H1 (cell line): ENCODE data around the gene TNC. TPM values are rescaled to one million over a fixed set of nuclear protein-coding genes. Genes with fewer than 3 reads are reported as not detected.
A peak's percentile ranks its signal among the peaks of the same experiment; 100 is the strongest.

Experiments used
- CTCF ChIA-PET: fragments of 300-600 bp; sonication (Branson Sonifier 250); formaldehyde crosslinking; loops from one replicate; lab custom pipeline; 2021; ENCODE audit not compliant: partially characterized antibody; lab: Charles Lee
- POLR2A ChIA-PET: fragments of 300-600 bp; sonication (Branson Sonifier 250); formaldehyde crosslinking; loops from one replicate; lab custom pipeline; 2021; ENCODE audit warnings: inconsistent platforms; ENCODE audit not compliant: partially characterized antibody; lab: Charles Lee
- DNase-seq, 2 experiments: peaks; one replicate each; pipeline versions ENCODE4 v3.0.0 to v3.0.0-alpha.2; 2010 to 2022; ENCODE audit warnings: low spot score in 2 of 2, low read depth in 1 of 2, mixed read lengths in 1 of 2
- FAIRE-seq: peaks from 2 replicates; lab custom pipeline; 2011; peaks lifted over from hg19 to GRCh38; lab: Jason Lieb, UNC
- H2AFZ ChIP-seq: 2 replicates; pipeline ENCODE4 v1.8.1; 2012; ENCODE audit warnings: low read length, inconsistent platforms
- H2AK5ac ChIP-seq: 2 replicates; pipeline ENCODE4 v1.6.1; 2013; ENCODE audit warnings: low read depth, low read length
- H2BK120ac ChIP-seq: replicated peaks from 2 replicates; pipeline ENCODE3; 2013; ENCODE audit warnings: low read depth, low read length, inconsistent platforms
- H2BK12ac ChIP-seq: 2 replicates; pipeline ENCODE4 v1.6.1; 2013; ENCODE audit warnings: low read depth, low read length
- H2BK15ac ChIP-seq: 2 replicates; pipeline ENCODE4 v1.6.1; 2013; ENCODE audit warnings: low read length
- H2BK20ac ChIP-seq: 2 replicates; pipeline ENCODE4 v1.6.1; 2013; ENCODE audit warnings: low read length
- H2BK5ac ChIP-seq: 2 replicates; pipeline ENCODE4 v1.6.1; 2013; ENCODE audit warnings: low read depth, low read length
- H3K14ac ChIP-seq: 2 replicates; pipeline ENCODE4 v1.6.1; 2013; ENCODE audit warnings: inconsistent platforms; ENCODE audit not compliant: insufficient read length
- H3K18ac ChIP-seq: 2 replicates; pipeline ENCODE4 v1.6.1; 2013; ENCODE audit warnings: low read length; ENCODE audit errors: extremely low read depth
- H3K23ac ChIP-seq: 2 replicates; pipeline ENCODE4 v1.6.1; 2013; ENCODE audit warnings: inconsistent platforms; ENCODE audit not compliant: insufficient read length
- H3K23me2 ChIP-seq: 2 replicates; pipeline ENCODE4 v1.6.1; 2013; ENCODE audit warnings: low read depth, low read length
- H3K27ac ChIP-seq: 2 replicates; pipeline ENCODE4 v1.6.1; 2011; ENCODE audit warnings: low read depth, low read length, inconsistent platforms
- H3K27me3 ChIP-seq, 4 experiments: replicated peaks in 1 of 4; 1 replicate in 1 of 4; 2 replicates in 3 of 4; pipeline versions ENCODE4 v1.6.1 to v1.8.1; 2011 to 2013; ENCODE audit warnings: low read length in 3 of 4, mild to moderate bottlenecking in 3 of 4, inconsistent platforms in 2 of 4, mixed read lengths in 2 of 4, moderate library complexity in 1 of 4; ENCODE audit not compliant: control insufficient read depth in 3 of 4, insufficient read depth in 3 of 4; ENCODE audit errors: extremely low read depth in 1 of 4
- H3K36me3 ChIP-seq, 4 experiments: 2 replicates each; pipeline versions ENCODE4 v1.6.1 to v1.8.1; 2011 to 2013; ENCODE audit warnings: mild to moderate bottlenecking in 4 of 4, low read length in 3 of 4, moderate library complexity in 2 of 4, control low read depth in 1 of 4, inconsistent platforms in 1 of 4; ENCODE audit not compliant: insufficient read depth in 4 of 4, control insufficient read depth in 2 of 4
- H3K4ac ChIP-seq: replicated peaks from 2 replicates; pipeline ENCODE3; 2013; ENCODE audit warnings: low read length, low read depth, mixed read lengths, inconsistent platforms; ENCODE audit not compliant: insufficient read length
- H3K4me1 ChIP-seq, 4 experiments: replicated peaks in 1 of 4; 1 replicate in 1 of 4; 2 replicates in 3 of 4; pipeline versions ENCODE4 v1.6.1 to v1.8.1; 2011 to 2013; ENCODE audit warnings: low read length in 3 of 4, inconsistent platforms in 2 of 4, mixed read lengths in 1 of 4; ENCODE audit not compliant: insufficient read depth in 4 of 4, control insufficient read depth in 3 of 4
- H3K4me2 ChIP-seq, 2 experiments: 2 replicates each; pipeline versions ENCODE4 v1.6.1 to v1.8.1; 2011 to 2013; ENCODE audit warnings: low read depth in 2 of 2, low read length in 2 of 2, control low read depth in 1 of 2, inconsistent platforms in 1 of 2, mild to moderate bottlenecking in 1 of 2; ENCODE audit not compliant: insufficient read depth in 1 of 2
- H3K4me3 ChIP-seq, 4 experiments: fragments of 200-600, 300-600 bp in 1 of 4; sonication (generic), shearing (Covaris generic), sonication (Bioruptor Twin) in 1 of 4; 2 replicates each; pipeline versions ENCODE4 v1.5.1 to v1.8.1; 2011 to 2016; ENCODE audit warnings: low read length in 4 of 4, low read depth in 3 of 4, control low read depth in 2 of 4, inconsistent platforms in 2 of 4, mild to moderate bottlenecking in 2 of 4, mixed read lengths in 1 of 4, moderate library complexity in 1 of 4; ENCODE audit not compliant: insufficient read depth in 2 of 4; ENCODE audit errors: extremely low read depth in 1 of 4
- H3K56ac ChIP-seq: replicated peaks from 2 replicates; pipeline ENCODE3; 2013; ENCODE audit warnings: low read depth, mild to moderate bottlenecking, mixed read lengths, low read length, inconsistent platforms; ENCODE audit not compliant: insufficient read length
- H3K79me1 ChIP-seq: 2 replicates; pipeline ENCODE4 v1.6.1; 2013; ENCODE audit warnings: low read depth, low read length, control low read depth
- H3K79me2 ChIP-seq, 2 experiments: 2 replicates each; pipeline versions ENCODE4 v1.6.1 to v1.8.1; 2012 to 2013; ENCODE audit warnings: low read length in 2 of 2, mild to moderate bottlenecking in 2 of 2, inconsistent platforms in 1 of 2; ENCODE audit not compliant: insufficient read depth in 2 of 2, control insufficient read depth in 1 of 2
- H3K9ac ChIP-seq, 4 experiments: replicated peaks in 1 of 4; 1 replicate in 1 of 4; 2 replicates in 3 of 4; pipeline versions ENCODE4 v1.6.1 to v1.8.1; 2011 to 2013; ENCODE audit warnings: low read depth in 3 of 4, low read length in 3 of 4, control low read depth in 2 of 4, mild to moderate bottlenecking in 2 of 4, moderate library complexity in 2 of 4, inconsistent platforms in 1 of 4; ENCODE audit errors: extremely low read depth in 1 of 4
- H3K9me3 ChIP-seq, 2 experiments: 2 replicates each; pipeline versions ENCODE4 v1.6.1 to v1.8.1; 2012 to 2013; ENCODE audit warnings: mild to moderate bottlenecking in 2 of 2, moderate library complexity in 2 of 2, control low read depth in 1 of 2, inconsistent platforms in 1 of 2, low read depth in 1 of 2, low read length in 1 of 2, mixed read lengths in 1 of 2; ENCODE audit not compliant: insufficient read depth in 2 of 2
- H4K20me1 ChIP-seq, 2 experiments: replicated peaks in 1 of 2; 2 replicates each; pipeline versions ENCODE3 to v1.8.1; 2011 to 2013; ENCODE audit warnings: inconsistent platforms in 2 of 2, low read length in 2 of 2, mild to moderate bottlenecking in 1 of 2; ENCODE audit not compliant: insufficient read depth in 2 of 2, control insufficient read depth in 1 of 2
- H4K5ac ChIP-seq: 2 replicates; pipeline ENCODE4 v1.6.1; 2013; ENCODE audit warnings: low read length, low read depth, mixed read lengths, inconsistent platforms; ENCODE audit not compliant: insufficient read length
- H4K8ac ChIP-seq: 2 replicates; pipeline ENCODE4 v1.8.0; 2013; ENCODE audit warnings: mild to moderate bottlenecking, moderate library complexity, low read length, inconsistent platforms; ENCODE audit not compliant: insufficient read depth; ENCODE audit errors: extremely low read depth
- H4K91ac ChIP-seq: replicated peaks from 2 replicates; pipeline ENCODE3; 2013; ENCODE audit warnings: low read length, mixed read lengths, inconsistent platforms; ENCODE audit not compliant: insufficient read length
- CTBP2 ChIP-seq: IDR thresholded peaks from 2 replicates; pipeline ENCODE4 v1.7.0; 2011; ENCODE audit warnings: borderline replicate concordance, mild to moderate bottlenecking, moderate library complexity, mixed read lengths, low read length; ENCODE audit not compliant: insufficient read depth, insufficient read length
- CTCF ChIP-seq, 3 experiments: IDR thresholded peaks; 1 replicate in 2 of 3; 2 replicates in 1 of 3; pipeline versions ENCODE4 v1.5.1 to v1.6.1; 2011; ENCODE audit warnings: low read length in 3 of 3, mild to moderate bottlenecking in 3 of 3, inconsistent platforms in 2 of 3, low read depth in 1 of 3, moderate library complexity in 1 of 3; ENCODE audit not compliant: insufficient read depth in 1 of 3; ENCODE audit errors: control extremely low read depth in 1 of 3
- JUN ChIP-seq: IDR thresholded peaks from 2 replicates; pipeline ENCODE4 v1.6.1; 2011; ENCODE audit warnings: low read depth, mild to moderate bottlenecking, improper control_type of control experiment, low read length
- MAX ChIP-seq: IDR thresholded peaks from 2 replicates; pipeline ENCODE4 v1.6.1; 2012; ENCODE audit warnings: inconsistent platforms
- RAD21 ChIP-seq, 2 experiments: IDR thresholded peaks in 1 of 2; conservative IDR thresholded peaks in 1 of 2; 2 replicates each; pipeline ENCODE4 v1.6.1; 2011; ENCODE audit warnings: low read depth in 2 of 2, low read length in 2 of 2, improper control_type of control experiment in 1 of 2, inconsistent platforms in 1 of 2, mild to moderate bottlenecking in 1 of 2, moderate library complexity in 1 of 2
- SIRT6 ChIP-seq: IDR thresholded peaks from one replicate; pipeline ENCODE4 v1.7.1; 2012; ENCODE audit warnings: low read length, inconsistent platforms
- WGBS, 2 experiments: shearing (Covaris generic) in 1 of 2; methylation state at CpG; one replicate each; pipeline versions ENCODE4 v1.1.6 to v1.1.7; 2013 to 2015; ENCODE audit warnings: low lambda C conversion rate in 2 of 2, mixed read lengths in 2 of 2, inconsistent platforms in 1 of 2, low coverage in 1 of 2, missing lambda C conversion rate in 1 of 2; ENCODE audit not compliant: insufficient replicate concordance in 2 of 2, insufficient coverage in 1 of 2, insufficient read length in 1 of 2; ENCODE audit errors: extremely low coverage in 1 of 2, missing lambda C conversion rate in 1 of 2; 5-methylcytosine and 5-hydroxymethylcytosine counted together
- polyA plus RNA-seq, 7 experiments: library from polyadenylated mRNA; depleted of rRNA in 3 of 7; stranded (reverse) in 5 of 7; unstranded in 2 of 7; fragments of >200 nt in 5 of 7; fragments of 200-250 nt in 2 of 7; gene quantifications; 1 replicate in 5 of 7; 2 replicates in 1 of 7; 4 replicates in 1 of 7; pipeline versions ENCODE4 v1.2.1 to v1.2.3, GENCODE V29; 2011 to 2013; ENCODE audit warnings: missing spikeins in 2 of 7, mixed read lengths in 2 of 7
- total RNA-seq: library from RNA; stranded (reverse); fragmentation: NEBNext Ultra II Directional; extraction: Animal tissue kit (Norgen Biotek cat#: 25700); gene quantifications from 2 replicates; pipeline ENCODE4 v1.2.1, GENCODE V29; 2021

The TNC gene
- total and polyA plus RNA-seq, 2 of the 8 experiments (the other 6 are each of a cell fraction or from before 2014, with no cell fraction given): 6.2 to 11.4 TPM

GRCh38 chr9:115013998-115014397 lies 104.0 kb downstream of the TNC start:
- DNase-seq: peak; percentile 27 to 75
- H3K4me3 ChIP-seq: no peak overlapping the region
- no peak overlapping the region for H2BK5ac ChIP-seq
- no peak overlapping the region for H4K8ac ChIP-seq
- no peaks in the 10 kb centered on the region for H3K9me3 ChIP-seq
- POLR2A ChIA-PET: no interaction called here
- H2BK120ac ChIP-seq: no peak overlapping the region
- H3K9ac ChIP-seq: no peak overlapping the region
- peak; percentile 66 to 90 (median 80) for TF ChIP-seq CTCF (IDR thresholded peaks at IDR 0.05; ENCODE audit: control extremely low read depth in 1 of 3, insufficient read depth in 1 of 3, low read depth in 1 of 3, low read length in 3 of 3)
- TF ChIP-seq SIRT6: no peak
- peak; percentile 97 to 98 for TF ChIP-seq RAD21 (IDR thresholded peaks at IDR 0.05 in 1 of 2, conservative IDR thresholded peaks at IDR 0.05 in 1 of 2; ENCODE audit: low read depth in 2 of 2, low read length in 2 of 2)
- TF ChIP-seq MAX: no peak
- TF ChIP-seq CTBP2: no peak
- no peak for TF ChIP-seq JUN
- TF ChIP-seq, all 59 proteins: peak for 2
- Histone ChIP-seq H4K20me1 (no peaks in the 10 kb centered on the region), H3K4me2 (no peak overlapping the region), H2BK20ac (no peak overlapping the region), H3K27ac (no peak overlapping the region), H3K23ac (no peak overlapping the region), H3K4ac (no peak overlapping the region), H3K23me2 (no peaks in the 10 kb centered on the region), H4K91ac (no peak overlapping the region), H2BK15ac (no peak overlapping the region), H3K36me3 (no peaks in the 10 kb centered on the region), H3K18ac (no peak overlapping the region), H3K14ac (no peak overlapping the region), H2AK5ac (no peak overlapping the region), H2AFZ (no peak overlapping the region), H2BK12ac (no peak overlapping the region), H3K79me1 (no peaks in the 10 kb centered on the region), H3K4me1 (no peaks in the 10 kb centered on the region), H3K56ac (no peak overlapping the region), H4K5ac (no peak overlapping the region), H3K27me3 (no peaks in the 10 kb centered on the region; a peak in 1 of 7 replicates), H3K79me2 (no peaks in the 10 kb centered on the region)
- WGBS, 2 experiments: 36% methylated on average over 3 of the region's 3 CpGs; no CpG with 5 or more reads in 1 of the 2 experiments
- CTCF ChIA-PET: interaction anchor here (0.7 to 15.3 kb wide), 52 partner anchors 8 to 608 kb away, joined by 3 to 234 read pairs (median 4); partner anchors contain the start of genes TEX48 and TNFSF8
- FAIRE-seq: peak; percentile 94
